Embryonic facial prominence (tissue), 1 donor: Measurements from ENCODE around the gene CHRNA10.

ENCODE experiments used
- DNase-seq: peaks from one replicate; pipeline ENCODE4 v3.0.0-alpha.2; 2016; ENCODE audit errors: extremely low spot score

CHRNA10 gene

DNA sequence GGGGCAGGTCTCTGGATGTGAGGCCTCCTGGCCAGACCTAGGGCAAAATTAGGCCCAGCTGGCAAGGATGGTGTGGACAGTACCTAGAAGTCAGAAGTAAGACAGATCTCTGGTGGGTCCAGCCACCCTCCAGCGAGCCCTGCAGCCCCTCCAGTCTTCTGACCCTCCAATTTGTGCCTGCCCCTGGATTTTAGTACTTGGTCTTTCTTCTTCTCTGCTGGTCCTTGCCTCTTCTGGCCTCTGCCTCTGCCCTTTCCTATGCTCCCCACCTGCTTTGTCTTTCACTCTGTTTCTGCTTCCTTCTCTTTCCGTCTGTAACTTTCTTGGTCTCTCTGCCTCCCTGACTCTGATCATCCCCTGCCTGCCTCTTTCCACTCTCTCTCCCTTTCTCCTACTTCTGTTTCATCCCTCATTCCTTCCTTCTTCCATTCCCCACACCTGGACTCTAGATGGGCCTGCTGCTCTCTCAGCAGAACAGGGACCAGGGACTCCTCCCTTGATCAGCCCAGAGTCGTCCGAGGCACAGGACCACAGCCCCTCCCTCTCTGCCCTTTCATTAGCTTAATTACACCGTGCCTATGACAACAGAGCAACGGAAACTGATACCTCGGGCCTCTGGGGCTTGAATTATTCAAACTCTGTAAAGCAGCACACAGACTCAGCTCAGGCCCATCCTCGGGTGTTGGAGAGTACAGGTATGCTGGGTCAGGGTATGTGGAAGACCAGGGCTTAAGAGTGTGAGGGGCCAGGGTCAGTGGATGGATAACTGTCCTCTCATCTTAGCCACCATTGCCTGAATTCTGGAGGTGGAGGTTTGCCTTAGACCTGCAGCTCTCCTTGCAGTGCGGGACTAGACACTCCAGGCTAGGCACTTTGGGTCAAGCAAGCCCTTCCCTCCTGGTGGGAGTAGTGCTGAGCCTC lies at the start of gene CHRNA10:
CHRNA10 (minus strand) TSS at position 51 of the 921 bp plus-strand sequence. CDS start 72 bp downstream, outside the sequence.
- no peak for DNase-seq

DNA sequence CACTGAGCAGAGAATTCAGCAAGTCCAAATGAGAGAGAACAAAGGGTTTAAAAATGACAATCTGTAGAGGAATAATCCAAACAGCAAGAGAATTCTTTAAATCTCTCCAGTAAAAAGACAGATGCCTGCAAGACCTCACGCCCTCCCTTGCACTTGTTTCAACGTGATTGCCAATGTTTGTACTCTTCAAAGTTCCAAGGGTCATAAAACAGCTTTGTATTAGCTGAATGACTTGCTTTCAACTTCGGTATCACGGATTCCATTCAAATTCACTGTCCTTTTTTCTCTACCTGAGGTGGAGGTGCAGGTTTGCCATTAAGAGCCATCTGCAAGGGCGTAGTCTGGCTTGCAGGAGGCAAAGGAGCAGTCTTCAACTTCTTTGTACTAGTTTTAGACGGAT lies 41.1 kb upstream of the CHRNA10 start:
- no peak for DNase-seq

DNA sequence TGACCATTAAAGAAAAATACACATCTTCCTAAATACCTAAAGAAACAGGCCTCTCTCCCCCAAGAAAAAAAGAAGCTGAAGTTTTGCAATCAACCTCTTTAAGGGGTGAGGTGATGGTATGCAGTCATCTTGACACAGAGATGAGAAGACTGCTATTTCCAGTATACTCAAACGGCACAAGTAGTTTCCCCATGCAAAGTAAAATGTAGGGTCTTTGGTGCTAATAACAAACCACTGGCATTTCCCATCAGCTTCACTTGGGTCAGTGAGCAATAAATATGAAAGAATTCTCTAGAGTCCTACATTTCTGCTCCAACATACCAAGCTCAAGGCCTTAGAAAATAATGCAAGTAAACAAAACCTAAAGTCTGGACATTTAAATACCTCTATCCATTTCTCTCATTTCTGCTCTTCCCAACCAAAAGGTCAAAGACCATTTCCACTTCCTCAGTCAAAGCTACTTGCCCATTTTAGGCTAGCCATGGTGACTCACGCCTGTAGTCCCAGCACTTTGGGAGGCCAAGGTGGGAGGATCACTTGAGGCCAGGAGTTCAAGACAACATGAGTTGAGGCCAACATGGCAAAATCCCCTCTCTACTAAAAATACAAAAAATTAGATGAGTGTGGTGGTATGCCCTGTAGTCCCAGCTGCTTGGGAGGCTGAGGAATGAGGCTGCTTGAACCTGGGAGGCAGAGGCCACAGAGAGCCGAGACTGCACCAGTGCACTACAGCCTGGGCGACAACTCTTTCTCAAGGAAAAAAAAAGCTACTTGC lies 39.5 kb upstream of the CHRNA10 start:
- DNase-seq = no peak

DNA sequence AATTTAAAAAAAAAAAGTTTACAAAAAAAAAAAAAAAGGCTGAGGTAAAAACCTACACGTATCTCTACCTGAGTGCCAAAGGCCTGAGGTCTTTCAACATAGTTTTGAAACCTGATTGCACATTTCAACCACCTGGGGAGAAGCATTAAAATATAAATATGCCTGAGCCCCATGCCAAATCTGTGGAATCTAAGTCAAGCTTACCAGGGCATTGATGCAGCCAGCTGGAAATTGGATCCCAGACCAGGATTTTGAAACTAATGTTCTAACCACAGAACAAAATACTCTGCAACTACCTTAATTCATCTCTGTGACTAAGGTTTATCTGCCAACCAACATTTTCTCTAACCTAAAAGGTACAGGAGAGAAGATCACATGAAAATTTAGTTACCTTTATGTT lies 38.8 kb upstream of the CHRNA10 start:
- DNase-seq = no peak

DNA sequence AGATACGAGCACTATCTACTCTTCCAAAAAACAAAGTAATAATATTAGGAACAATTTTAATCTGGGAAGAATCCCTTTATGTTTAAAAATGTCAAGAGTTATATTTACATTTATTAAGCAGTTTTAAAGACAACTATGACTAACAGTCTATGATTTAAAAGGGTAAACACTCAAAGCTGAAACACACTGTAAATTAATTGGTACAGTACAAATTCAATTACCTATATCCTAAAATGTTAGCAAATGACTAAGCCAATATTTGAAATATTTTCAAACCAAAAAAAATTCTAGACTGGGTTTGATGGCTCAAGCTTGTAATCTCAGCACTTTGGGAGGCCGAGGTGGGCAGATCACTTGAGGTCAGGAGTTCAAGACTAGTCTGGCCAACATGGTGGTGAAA lies 36.0 kb upstream of the CHRNA10 start:
- no peak for DNase-seq

- DNase-seq = no peak
Measured at GRCh38 chr11:3703383-3703782, 32.2 kb upstream of the CHRNA10 start.

DNA sequence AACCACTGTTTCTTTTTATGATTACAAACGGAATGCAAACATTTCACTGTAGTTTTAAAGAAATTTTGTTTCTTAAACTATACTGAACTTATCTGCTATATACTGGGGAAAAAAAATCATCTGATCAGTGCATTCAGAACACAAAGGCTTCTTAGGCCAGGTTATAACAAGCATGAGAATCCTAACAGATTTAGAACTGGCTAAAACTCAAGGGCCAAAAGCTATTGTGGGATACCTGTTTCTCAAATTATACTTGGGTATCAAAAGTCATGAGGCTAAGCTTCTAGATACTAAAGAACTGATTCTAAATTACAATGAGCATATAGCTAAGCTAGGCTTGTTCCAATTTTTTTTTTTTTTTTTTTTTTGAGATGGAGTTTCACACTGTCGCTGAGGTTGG lies 29.7 kb upstream of the CHRNA10 start:
- no peak for DNase-seq

DNA sequence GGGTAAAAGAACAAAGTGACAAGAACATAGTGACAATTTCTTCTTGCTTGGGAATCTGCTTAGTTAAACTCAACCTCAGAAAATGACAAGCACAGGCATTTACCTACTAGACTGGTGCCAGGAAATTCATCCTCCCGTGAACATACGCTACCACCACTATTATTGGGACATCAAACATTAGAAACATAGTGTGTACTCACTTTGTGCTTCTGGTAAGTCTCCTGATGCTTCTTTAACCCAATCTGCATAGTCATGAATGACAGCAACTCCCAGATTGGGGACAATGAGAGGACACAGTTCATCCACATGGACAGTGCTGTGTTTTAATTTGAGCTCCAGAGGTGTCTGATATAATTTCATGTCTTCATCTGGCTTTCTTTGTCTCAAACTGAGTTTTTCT lies 29.2 kb upstream of the CHRNA10 start:
- DNase-seq = no peak

GRCh38 chr11:3686751-3687150 lies 15.6 kb upstream of the CHRNA10 start:
- DNase-seq = no peak

- DNase-seq = no peak
Measured at GRCh38 chr11:3685923-3686322, 14.7 kb upstream of the CHRNA10 start.

- DNase-seq = no peak
Measured at GRCh38 chr11:3684819-3685172, 13.6 kb upstream of the CHRNA10 start.

GRCh38 chr11:3684129-3684818 lies 13.1 kb upstream of the CHRNA10 start:
- no peak for DNase-seq

DNA sequence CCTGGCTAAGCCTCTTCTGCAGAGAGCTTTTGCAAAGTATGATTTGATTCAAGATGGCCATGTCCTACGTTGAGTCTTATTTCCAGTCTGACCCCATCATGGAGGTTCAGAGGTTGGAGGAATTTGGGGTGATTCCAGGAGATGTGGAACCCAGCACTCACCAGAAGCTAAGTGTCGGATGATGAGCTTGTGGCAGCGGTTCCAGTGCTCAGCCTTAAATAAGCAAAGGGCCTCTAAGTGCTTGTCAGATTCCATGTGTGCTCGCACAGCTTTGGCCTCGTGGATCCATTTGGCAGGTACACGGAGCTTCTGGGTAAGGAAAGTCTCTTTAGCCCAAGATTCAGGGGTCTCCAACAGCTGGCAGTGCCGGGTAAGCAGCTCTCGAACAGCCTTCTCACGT lies 11.9 kb upstream of the CHRNA10 start:
- no peak for DNase-seq

- no peak for DNase-seq
Measured at GRCh38 chr11:3679077-3679476, 7.9 kb upstream of the CHRNA10 start.

- DNase-seq = no peak
Measured at GRCh38 chr11:3675971-3676370, 4.8 kb upstream of the CHRNA10 start.

DNA sequence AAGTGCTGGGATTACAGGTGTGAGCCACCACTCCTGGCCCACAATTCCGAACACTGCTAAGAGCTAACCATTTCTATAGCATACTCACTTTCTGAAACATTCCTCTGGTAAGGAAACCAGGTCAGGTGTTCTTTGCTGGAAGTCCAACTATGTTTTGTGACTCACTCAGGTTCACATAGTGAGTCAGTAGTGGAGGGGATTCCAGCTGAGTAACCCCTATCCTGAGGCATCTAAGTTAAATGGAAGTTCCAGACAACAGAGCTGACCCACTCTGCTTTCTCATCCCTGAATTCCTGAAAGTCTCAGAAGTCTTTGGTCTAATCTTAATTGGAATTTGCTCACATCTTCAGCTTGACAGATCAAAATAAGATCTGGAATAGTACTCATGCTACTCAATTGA lies 3.0 kb upstream of the CHRNA10 start:
- no peak for DNase-seq

GRCh38 chr11:3669742-3670183 lies 1.4 kb downstream of the CHRNA10 start:
- DNase-seq = no peak

- DNase-seq = no peak
Measured at GRCh38 chr11:3669128-3669527, 2.1 kb downstream of the CHRNA10 start.

DNA sequence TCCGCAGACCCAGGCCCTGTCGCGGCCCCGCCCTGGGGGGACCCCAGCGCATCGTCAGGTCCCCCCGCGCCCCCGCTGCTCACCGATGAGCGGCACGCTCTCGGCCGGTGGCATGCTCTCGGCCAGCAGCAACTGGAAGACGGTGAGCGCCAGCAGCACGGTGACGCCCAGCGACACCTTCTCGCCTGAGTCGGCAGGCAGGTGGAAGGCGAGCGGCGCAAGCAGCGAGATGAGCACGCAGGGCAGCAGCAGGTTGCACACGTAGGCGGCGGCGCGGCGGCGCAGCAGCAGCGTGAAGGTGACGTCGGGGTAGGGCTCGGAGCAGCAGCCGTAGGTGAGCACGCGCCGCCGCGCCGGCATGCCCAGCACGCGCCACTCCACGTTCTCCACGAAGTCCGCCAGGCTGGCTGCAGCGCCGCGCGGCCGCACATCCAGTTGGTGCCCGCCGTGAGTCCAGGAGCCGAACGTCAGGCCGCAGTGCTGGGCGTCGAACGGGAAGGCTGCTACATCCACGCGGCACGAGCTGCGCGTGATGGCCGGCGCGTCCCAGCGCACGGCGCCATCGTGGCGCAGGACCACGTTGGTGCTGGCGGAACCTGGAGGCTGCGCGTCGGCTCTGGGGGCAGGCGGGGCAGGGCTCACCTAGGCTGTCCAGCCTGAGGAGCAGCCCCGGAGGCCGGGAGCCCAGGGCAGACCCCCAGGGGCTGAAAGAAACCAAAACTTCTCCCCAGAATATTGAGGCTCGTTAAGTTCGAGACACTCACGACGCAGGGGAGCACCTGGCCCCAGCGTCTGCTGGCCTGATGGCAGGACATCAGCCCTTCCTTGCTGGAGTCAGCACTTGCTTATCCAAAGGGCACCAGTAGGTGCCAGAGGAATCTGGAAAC lies 3.8 kb downstream of the CHRNA10 start:
- DNase-seq = no peak

DNA sequence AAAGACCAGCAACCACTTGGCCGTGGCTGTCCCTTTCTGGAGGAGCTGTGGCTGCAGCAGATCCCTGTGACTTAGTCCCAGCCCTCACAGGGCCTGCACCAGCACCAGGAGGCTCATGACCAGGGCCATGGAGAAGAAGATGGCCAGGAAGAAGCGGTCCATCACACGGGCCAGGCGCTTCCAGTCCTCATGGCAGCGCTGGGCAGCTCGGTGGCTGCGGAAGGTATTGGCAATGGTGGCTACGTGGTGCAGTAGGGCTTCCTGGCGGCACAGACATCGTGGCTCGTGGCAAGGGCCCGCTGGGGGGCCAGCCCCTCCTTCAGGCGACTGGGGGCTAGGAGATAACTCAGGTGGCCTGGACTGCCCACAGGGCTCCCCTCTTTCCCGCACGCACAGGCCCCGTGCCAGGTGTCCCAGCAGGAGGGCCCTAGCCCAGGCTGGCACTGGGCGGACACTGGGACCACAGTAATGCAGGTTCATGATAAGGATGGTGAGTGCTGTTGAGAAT lies 5.1 kb downstream of the CHRNA10 start:
- no peak for DNase-seq
